HG03159 (cell line): ENCODE data around the gene DNER.
"Not testable (repeated sequence)": the region's sequence is repeated elsewhere in the genome, so short reads cannot be mapped to it uniquely, and the experiment has no call there.

Experiments
- ATAC-seq: cut with Tn5 transposase; IDR thresholded peaks from one replicate; pipeline ENCODE4 v1.9.1; 2021; ENCODE audit warnings: mild to moderate bottlenecking, moderate library complexity; ENCODE audit not compliant: unreplicated experiment

DNER gene

GRCh38 chr2:229409751-229410181, 304.6 kb downstream of the DNER start:
- ATAC-seq: no peak

DNA sequence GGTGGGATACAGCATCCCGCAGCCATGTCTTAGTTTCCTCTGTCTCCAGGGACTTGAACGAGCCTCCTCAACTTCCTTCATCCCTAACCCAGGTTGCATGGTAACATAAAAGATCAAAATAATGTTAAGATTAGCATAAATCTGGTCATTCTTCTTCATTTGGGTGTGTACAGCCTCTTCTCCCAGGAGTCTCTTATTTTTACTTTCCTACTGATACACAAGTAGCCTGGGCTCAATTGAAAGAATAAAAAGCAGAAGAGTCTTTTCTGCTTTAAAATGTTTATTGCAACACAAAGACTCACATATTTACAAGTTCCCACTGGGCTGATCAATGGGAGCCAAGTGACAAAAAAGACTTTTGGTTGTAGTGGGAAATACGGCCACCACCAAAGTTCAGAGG, 305.4 kb downstream of the DNER start:
- no peak for ATAC-seq

DNA sequence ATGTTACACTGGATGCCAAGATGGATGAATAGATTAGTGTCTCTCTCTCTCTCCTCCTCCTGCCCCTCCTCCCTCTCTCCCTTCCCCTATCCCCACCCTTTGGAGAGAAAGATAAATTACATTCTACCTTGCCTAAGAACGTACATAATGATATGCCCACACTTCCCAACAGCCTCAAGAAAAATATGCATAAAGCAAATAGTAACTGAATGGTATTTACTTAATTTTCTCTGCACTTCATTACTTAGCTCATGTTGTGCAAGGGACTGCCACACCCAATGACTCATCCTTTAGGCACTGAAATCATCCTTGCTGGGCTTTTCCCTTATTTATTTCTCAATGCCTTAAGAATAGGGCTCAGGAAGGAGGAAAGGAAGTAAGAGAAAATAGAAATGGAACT, 306.0 kb downstream of the DNER start:
- no peak for ATAC-seq

GRCh38 chr2:229407170-229407569, 307.2 kb downstream of the DNER start:
- ATAC-seq: no peak

DNA sequence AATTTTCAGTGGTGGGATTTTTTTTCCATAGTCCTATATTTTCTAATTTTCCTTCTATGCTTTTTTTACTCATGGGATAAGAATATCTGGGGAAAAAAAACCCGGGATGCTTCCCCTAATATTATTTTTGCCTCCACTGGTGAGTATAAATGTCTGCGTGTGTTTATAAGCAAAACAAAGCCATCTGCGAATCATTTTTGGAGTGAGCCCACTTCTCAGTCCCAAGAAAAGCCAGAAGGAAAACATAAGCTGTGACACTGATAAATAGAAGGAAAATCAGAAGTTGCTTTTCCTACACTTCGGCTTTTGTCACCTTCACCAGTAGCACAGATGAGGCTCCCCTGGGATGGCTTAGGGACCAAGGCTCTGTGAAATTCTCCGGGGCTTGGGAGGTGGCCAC, 308.6 kb downstream of the DNER start:
- ATAC-seq: no peak

GRCh38 chr2:229403296-229403695, 311.1 kb downstream of the DNER start:
- ATAC-seq: no peak

- ATAC-seq: no peak
Observed at GRCh38 chr2:229401171-229401865, 313.0 kb downstream of the DNER start.

GRCh38 chr2:229393926-229394325, 320.4 kb downstream of the DNER start:
- no peak for ATAC-seq

DNA sequence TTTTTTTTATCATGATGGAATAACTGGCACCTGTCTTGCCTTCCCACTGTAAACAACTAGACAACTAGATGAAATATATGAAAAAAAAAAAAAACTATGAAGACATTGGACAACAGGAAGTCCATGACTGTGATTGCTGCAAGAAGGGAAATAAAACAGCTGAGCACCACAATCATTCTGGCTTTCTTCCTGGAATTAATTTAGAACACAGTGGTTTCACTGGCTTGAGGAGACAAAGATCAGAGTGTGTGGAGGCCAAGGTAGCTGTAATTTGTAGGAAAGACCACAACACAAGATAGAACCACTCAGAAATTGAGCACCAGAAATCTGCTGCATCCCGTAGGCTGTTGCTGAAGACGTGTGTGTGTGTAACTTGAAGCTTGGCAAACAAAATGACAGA, 322.2 kb downstream of the DNER start:
- ATAC-seq: no peak

- ATAC-seq: no peak
Observed at GRCh38 chr2:229388731-229389130, 325.6 kb downstream of the DNER start.

DNA sequence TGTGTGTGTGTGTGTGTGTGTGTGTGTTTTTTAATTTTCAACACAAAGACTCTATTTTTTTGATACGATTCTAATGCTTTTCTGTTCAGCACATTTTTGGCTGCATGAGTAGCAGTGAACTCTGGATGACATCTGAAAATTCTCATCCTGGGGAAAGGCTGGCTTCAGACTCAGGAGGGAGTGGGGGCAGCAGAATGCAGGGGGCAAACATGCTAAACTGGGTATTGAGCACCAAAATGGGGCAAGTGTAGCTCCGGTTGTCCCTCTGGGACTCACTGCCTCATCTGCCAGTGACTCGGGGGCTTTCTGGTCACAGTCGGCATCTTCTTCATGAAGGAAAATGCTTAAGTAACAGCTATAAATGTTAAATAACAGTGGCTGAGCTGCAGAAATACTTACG, 326.5 kb downstream of the DNER start:
- no peak for ATAC-seq

DNA sequence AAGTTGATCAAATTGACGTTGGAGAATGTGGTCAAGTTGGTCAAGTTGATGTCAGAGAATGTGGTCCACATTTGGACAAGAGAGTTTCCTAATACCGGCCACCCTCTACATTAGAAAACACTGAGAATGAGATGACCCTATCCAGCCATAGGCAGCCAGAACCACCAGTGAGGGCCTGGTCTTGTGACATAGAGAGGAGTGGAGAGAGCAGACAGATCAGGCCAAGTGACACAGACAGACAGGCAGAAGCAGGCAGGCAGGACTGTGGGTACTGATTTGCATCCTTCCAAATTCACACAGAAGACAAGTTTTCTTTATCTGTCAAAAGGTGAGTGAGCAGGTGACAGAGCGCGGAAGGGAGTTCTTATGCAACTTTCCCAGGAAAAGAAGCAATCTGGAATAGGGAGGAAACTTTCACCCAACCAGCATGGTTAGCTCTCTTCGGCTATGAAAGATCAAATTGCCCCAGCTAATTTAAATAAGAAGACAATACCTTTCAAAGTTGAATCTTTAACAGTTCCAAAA, 334.2 kb downstream of the DNER start:
- ATAC-seq: no peak

GRCh38 chr2:229378386-229378785, 336.0 kb downstream of the DNER start:
- ATAC-seq: no peak

- no peak for ATAC-seq
Observed at GRCh38 chr2:229376866-229377265, 337.5 kb downstream of the DNER start.

GRCh38 chr2:229375251-229375650, 339.1 kb downstream of the DNER start:
- ATAC-seq: no peak

DNA sequence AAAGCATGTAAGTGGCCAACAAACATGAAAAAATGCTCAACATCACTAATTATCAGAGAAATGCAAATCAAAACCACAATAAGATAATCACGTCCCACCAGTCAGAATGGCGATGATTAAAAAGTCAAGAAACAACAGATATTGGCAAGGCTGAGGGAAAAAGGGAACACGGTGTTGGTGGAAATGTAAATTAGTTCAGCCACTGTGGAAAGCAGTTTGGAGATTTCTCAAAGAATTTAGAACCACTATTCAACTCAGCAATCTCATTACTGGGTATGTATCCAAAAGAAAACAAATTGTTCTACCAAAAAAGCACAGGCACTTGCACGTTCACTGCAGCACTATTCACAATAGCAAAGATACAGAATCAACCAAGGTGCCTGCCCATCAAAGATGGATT, 341.0 kb downstream of the DNER start:
- ATAC-seq: not testable (repeated sequence)

DNA sequence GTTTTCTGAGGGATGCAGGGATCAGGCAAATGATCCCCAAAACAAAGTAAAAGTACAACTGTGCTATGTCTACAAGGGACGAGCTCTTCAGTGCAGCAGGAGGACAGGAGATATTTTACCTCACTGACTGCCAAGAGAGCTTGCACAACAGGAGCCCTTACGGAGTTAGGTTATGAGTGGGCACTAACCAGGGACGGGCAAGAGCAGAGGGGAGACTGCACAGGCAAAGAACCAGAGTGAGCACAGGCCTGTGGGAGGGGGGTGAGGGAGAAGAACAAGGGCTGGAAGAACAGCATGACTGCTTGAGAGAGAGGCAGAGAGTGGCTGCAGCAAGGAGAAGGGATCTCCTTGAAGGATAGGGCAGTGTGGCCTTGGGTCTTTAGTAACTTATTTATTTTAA, 342.1 kb downstream of the DNER start:
- ATAC-seq: no peak

GRCh38 chr2:229371086-229371485, 343.3 kb downstream of the DNER start:
- ATAC-seq: no peak

- no peak for ATAC-seq
Observed at GRCh38 chr2:229370509-229370908, 343.8 kb downstream of the DNER start.

- no peak for ATAC-seq
Observed at GRCh38 chr2:229363185-229363814, 351.1 kb downstream of the DNER start.

DNA sequence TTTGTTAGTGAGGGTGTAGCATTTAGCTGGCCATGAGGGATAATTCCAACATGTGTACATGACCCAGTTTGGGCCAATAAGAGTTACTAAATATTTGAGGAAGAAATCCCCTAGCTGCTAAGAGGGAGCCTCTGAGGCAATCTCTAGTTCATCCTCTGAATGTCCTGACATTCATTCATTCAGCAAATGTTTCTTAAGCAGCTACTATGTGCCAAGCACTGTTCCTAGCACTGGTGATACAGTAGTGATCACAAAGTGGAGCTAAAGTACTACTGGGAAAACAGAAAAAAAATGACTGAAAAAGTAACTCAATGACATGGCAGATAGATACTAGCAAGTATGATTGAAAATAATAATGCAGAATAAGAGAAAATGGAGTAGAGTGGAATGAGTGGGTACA, 363.5 kb downstream of the DNER start:
- ATAC-seq: no peak

DNA sequence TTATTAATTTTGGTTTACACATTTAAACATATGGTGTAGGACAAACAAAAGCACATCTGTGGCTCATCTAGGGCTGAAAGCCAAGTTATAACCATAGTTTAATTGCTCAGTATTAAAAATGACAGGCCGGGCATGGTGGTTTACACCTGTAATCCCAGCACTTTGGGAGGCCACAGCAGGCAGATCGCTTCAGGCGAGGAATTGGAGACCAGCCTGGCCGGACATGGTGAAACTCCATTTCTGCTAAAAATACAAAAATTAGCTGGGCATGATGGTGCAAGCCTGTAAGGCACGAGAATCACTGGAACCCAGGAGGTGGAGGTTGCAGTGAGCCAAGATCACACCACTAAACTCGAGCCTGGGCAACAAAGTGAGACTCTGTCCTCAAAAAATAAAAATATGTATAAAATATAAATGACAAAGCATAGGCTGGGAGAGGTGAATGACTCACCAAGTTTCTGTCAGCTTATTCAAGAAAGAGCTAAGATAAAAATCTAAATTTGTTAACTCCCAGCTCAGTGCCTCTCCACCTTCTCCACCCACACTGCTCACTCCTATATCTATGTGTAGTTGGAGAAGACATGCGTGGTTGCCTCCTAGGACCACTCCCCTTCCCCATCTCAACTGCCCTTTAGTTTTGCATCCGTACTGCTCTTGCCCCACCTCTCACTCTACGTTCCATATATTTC, 364.1 kb downstream of the DNER start:
- ATAC-seq: no peak
